Measurements from ENCODE around the gene NSG2.

Gene NSG2

GRCh38 chr5:174151599-174152181 lies 106.2 kb downstream of the NSG2 start:
- Histone ChIP-seq H3K27ac (no peak overlapping the region), H3K4me3 (no peak overlapping the region), H3K27me3 (peaks cover 0 to 12% of the 10 kb centered on the region in 2 donors), H3K4me1 (no peaks in the 10 kb centered on the region), H3K9me3 (peaks cover 0 to 9% (median 0%) of the 10 kb centered on the region in 3 donors), H3K36me3 (no peaks in the 10 kb centered on the region)
- intact Hi-C loops (cut with DNase I; ENCODE audit: low total_unique reads): no loop called here
- TF ChIP-seq CTCF (IDR thresholded peaks at IDR 0.05): no peak
- DNase-seq: no peak

DNA sequence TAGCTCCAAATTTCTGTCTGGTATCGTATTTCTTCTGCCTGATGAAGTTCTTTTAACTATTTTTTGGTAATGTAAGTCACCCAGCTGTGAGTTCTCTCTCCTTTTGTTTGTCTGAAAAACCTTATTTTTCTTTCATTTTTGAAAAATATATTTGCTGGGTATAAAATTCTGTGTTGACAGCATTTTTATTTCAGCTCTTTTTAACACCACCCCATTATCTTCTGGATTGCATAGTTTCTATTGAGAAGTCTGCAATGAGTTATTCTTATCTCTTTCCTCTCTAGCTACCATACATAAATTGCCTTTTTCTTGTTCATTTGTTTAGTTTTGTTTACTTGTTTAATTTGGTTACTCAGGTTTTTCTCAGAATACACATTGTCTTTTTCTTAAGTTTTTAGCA lies 109.1 kb downstream of the NSG2 start:
- intact Hi-C loops (cut with DNase I; ENCODE audit: low total_unique reads): no loop called here

DNA sequence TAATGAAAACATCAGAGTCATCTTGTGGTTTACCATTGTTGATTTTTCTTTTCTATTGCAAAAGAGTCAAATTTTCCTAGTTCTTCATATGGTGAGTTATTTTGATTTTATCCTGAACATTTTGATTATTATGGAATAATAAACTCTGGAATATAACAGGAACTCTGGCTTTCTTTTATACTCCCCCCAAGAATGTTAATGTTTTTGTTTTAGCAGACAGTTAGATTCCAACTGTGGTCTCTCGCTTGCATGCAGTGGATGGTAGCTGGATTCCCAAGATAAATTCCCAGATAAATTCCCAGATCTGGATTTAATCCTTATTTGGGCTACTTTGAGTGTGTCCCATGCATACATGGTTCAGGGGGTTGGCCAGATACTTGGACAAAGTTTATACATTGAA lies 109.8 kb downstream of the NSG2 start:
- DNase-seq: no peak
- H3K27me3 ChIP-seq: peaks cover 0 to 14% of the 10 kb centered on the region in 2 donors
- H3K27ac ChIP-seq: no peak overlapping the region
- no peaks in the 10 kb centered on the region for H3K36me3 ChIP-seq
- no peaks in the 10 kb centered on the region for H3K4me1 ChIP-seq
- TF ChIP-seq CTCF (IDR thresholded peaks at IDR 0.05): no peak
- H3K4me3 ChIP-seq: no peak overlapping the region
- H3K9me3 ChIP-seq: peaks cover 0 to 9% (median 0%) of the 10 kb centered on the region in 3 donors
- intact Hi-C loops (cut with DNase I; ENCODE audit: low total_unique reads): no loop called here

More for the DNA sequence above, 109.1 kb downstream of the NSG2 start:
- no peak for TF ChIP-seq CTCF (IDR thresholded peaks at IDR 0.05)
- Histone ChIP-seq H3K4me3 (no peak overlapping the region), H3K27me3 (peaks cover 0 to 18% of the 10 kb centered on the region in 2 donors), H3K36me3 (no peaks in the 10 kb centered on the region), H3K27ac (no peak overlapping the region), H3K4me1 (no peaks in the 10 kb centered on the region), H3K9me3 (peaks cover 0 to 9% (median 0%) of the 10 kb centered on the region in 3 donors)
- DNase-seq: no peak

DNA sequence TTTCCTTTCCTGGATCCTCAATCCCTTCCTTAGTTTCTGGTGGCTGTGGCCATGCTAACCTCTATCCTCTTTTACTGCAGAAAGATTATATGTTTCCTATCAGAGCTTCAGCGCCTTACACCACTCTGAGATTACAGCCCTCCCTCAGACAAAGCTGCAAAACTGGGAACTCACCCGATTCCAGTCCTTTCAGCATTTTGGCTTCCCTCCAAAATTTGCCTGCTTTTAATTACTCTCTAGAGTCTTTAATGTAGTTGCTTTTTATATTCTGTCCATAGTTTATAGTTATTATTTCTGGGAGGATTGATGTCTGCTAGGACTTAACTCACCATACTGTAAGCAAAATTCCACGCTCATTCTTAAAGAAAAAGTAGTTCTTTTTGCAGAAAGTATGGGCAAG lies 110.2 kb downstream of the NSG2 start:
- Histone ChIP-seq H3K27me3 (peaks cover 0 to 10% of the 10 kb centered on the region in 2 donors), H3K4me3 (no peak overlapping the region), H3K27ac (no peak overlapping the region), H3K4me1 (no peaks in the 10 kb centered on the region), H3K9me3 (peaks cover 0 to 9% (median 0%) of the 10 kb centered on the region in 3 donors), H3K36me3 (no peaks in the 10 kb centered on the region)
- DNase-seq: no peak
- intact Hi-C loops (cut with DNase I; ENCODE audit: low total_unique reads): no loop called here
- TF ChIP-seq CTCF (IDR thresholded peaks at IDR 0.05): no peak

GRCh38 chr5:174157048-174157447 lies 111.5 kb downstream of the NSG2 start:
- no peak overlapping the region for H3K27ac ChIP-seq
- H3K36me3 ChIP-seq: no peaks in the 10 kb centered on the region
- no peak for TF ChIP-seq CTCF (IDR thresholded peaks at IDR 0.05)
- peak in 1 of 2 donors; percentile 32 for DNase-seq
- intact Hi-C loops (cut with DNase I; ENCODE audit: low total_unique reads): no loop called here
- peaks cover 0 to 6% of the 10 kb centered on the region in 2 donors for H3K27me3 ChIP-seq
- H3K9me3 ChIP-seq: peaks cover 0 to 9% (median 0%) of the 10 kb centered on the region in 3 donors
- no peak overlapping the region for H3K4me3 ChIP-seq
- H3K4me1 ChIP-seq: no peaks in the 10 kb centered on the region
